HG03469 (cell line): ENCODE results near the gene SDCBP2.

Experiments
- ATAC-seq: cut with Tn5 transposase; IDR thresholded peaks from one replicate; pipeline ENCODE4 v1.9.1; 2021; ENCODE audit warnings: mild to moderate bottlenecking, moderate library complexity, moderate number of reproducible peaks; ENCODE audit not compliant: unreplicated experiment

The SDCBP2 gene

GRCh38 chr20:1331801-1332453 lies 3.0 kb upstream of the SDCBP2 start:
- ATAC-seq = no peak

GRCh38 chr20:1331101-1331500 lies 2.2 kb upstream of the SDCBP2 start:
- ATAC-seq = no peak

GRCh38 chr20:1330075-1330830 lies 1.3 kb upstream of the SDCBP2 start:
- ATAC-seq = no peak

GRCh38 chr20:1327827-1328679 lies 886 bp downstream of the SDCBP2 start:
- ATAC-seq = no peak

DNA sequence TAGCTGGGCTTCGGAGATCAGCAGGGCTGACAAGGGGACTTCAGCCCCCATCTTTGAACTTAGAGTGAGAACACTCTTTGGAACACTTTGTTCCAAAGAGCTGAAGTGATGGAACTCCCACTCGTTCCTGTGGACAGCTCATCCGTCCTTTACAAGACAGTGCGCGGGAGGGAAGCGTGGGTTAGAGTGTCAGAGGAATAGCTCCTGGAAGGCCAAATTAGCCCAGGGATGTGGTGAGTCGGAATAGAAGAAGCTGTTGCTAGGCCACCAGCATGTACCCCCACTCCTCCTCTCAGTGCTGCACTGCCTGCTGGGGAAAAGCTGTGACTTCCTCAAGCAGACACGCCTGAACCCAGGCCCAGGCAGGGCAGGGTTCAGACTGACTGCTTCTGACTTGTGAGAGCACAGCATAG lies 1.7 kb downstream of the SDCBP2 start:
- no peak for ATAC-seq

- ATAC-seq = no peak
Measured at GRCh38 chr20:1326031-1326930, 2.7 kb downstream of the SDCBP2 start.

- peak; percentile 66 for ATAC-seq
Measured at GRCh38 chr20:1325173-1326030, 3.5 kb downstream of the SDCBP2 start.

- no peak for ATAC-seq
Measured at GRCh38 chr20:1324598-1325172, 4.3 kb downstream of the SDCBP2 start.

- no peak for ATAC-seq
Measured at GRCh38 chr20:1323830-1324597, 4.9 kb downstream of the SDCBP2 start.

DNA sequence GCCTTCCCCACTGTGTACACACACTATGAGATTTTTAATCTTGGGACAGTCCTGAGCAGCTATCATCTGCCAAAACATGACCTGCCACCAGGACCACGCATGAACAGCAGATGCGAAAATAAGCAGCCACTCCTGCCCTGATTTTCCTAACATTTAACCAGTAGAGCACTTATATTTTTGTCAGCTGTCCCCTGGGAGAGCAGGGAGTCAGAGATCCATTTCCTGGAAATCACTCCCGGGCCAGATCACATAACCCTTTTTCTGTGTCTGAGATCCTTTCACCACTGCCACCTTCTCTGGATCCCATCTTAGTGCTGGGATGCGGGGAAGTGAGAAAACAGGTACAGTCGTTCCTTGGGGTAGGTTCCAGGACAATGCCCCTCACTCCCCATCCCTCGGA lies 5.7 kb downstream of the SDCBP2 start:
- no peak for ATAC-seq

DNA sequence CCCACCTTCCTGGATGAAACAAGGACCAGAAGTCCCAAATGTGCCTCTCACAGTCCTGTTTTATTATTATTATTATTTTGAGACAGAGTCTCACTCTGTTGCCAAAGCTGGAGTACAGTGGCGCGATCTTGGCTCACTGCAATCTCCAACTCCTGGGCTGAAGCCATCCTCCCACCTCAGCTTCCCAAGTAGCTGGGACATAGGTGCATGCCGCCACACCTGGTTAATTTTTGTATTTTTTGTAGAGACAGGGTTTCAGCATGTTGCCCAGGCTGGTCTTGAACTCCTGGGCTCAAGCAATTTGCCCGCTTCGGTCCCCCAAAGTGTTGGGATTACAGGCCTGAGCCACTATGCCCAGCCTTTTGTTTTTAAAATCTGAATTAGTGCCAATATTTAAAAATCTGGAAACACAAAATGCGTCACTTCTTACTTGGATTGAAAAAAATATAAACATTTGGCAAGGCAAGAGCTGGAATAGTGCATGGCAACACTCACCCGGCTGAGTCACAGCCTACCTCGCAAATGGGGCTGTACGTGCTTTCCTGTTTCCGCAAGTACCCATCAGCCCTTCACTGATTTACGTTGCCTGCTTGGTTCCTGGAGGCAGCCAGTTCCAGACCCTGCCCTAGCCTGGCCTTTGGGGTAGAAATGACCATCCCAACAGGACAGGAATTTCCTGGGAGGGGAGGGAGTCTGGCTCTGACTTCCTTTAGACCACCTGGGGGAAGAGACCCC lies 6.3 kb downstream of the SDCBP2 start:
- no peak for ATAC-seq

- no peak for ATAC-seq
Measured at GRCh38 chr20:1321654-1321939, 7.3 kb downstream of the SDCBP2 start.

DNA sequence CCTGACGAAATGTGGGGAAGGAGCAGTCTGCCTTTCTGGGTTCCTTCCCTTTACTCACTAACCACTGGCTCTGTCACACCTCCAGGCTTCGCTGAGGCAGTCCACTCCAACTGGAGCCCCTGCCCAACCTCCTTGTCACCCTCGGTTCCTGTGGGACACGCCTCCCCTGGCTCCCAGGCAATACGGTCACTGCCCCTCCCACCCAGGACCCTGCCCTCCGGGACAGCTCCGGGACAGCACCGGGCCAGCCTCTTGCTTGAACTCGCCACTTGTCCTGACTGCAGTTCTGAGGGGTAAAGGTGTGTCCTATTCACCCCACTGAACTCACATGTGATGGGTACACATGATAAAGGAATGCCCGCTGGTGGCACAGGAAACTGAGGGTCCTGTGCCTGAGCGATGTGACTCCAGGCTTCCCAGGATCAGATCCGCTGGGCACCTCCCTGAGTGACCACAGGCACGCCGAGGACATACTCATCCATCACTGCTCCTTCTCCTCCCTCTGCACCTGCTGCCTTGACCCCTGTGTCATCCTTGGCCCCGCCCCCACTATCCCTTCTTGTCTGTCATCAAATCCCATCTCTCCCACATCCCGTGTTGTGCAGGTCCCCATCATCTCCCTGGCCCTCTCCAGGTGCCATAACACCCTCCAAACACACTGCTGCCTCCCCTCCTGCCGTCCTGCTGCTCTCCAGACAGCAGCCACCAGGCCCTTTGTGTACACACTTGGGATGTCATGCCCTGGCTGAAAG lies 7.9 kb downstream of the SDCBP2 start:
- ATAC-seq = no peak

- no peak for ATAC-seq
Measured at GRCh38 chr20:1320016-1320415, 8.9 kb downstream of the SDCBP2 start.

- no peak for ATAC-seq
Measured at GRCh38 chr20:1319462-1319861, 9.5 kb downstream of the SDCBP2 start.

DNA sequence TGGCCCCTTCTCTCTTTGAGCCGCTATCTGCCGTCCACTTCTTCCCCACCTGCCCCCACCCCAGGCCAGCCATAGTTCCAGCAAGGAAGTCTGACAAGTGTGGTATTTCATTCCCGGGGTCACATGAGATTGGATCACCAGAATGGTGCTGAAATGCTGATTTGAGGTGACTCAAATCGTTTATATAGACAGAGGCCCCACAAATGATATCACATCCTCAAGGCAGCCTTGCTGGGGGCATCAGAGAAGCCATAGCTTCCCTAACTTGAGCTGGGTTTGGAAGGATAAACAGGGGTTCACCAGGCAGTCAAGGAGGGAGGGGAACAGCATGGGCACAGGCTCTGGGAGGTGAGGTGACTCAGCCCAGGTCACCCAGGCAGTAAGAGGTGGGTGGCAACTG lies 9.9 kb downstream of the SDCBP2 start:
- no peak for ATAC-seq

DNA sequence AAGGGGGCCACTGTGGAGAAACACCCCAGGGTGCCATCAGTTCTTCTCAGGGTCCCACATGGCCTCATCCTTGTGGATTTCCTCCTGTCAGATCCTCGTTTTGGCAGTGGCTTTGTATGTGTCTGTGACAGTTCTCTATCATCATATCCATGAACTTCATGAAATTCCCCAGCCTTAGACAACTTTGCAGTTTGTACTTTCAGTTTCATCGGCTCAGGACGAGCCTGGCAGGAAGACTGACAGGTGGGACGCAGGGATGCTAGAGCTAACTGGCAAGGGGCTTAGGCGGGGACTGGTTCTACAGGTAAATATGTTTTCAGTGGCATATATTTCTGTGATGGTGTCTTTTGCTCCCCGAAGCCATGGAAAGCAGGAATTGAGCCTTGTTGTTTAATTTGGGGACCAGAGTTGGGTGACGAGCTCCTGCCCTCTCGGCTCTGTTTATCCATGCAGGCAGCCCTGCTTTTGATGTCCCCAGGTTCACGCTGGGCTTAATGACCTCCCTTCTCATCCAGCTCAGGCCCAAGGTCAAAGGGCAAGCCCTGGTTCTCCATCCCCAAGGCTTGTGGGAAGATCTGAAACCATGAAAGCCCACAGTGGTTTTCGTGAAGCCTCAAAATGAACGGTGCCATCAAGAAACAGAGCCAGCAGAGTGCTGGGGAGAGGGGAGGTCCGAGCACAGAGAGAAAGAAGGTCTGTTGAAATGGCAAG lies 11.2 kb downstream of the SDCBP2 start:
- ATAC-seq = no peak
